Measurements from ENCODE around the gene IPO13.
A peak's percentile ranks its signal among the peaks of the same experiment; 100 is the strongest.

The IPO13 gene

GRCh38 chr1:43921022-43921421 is 25.7 kb upstream of the IPO13 start:
- no peak overlapping the region for H3K4me2 ChIP-seq (ENCODE audit: low read length)
- no peaks in the 10 kb centered on the region for H4K20me1 ChIP-seq (ENCODE audit: insufficient read depth, low read length)
- H3K36me3 ChIP-seq (replicated peaks; ENCODE audit: low read depth, low read length): no peaks in the 10 kb centered on the region
- no peak overlapping the region for H3K27ac ChIP-seq (ENCODE audit: low read length)
- no peak overlapping the region for H3K4me3 ChIP-seq (ENCODE audit: low read length)
- no peaks in the 10 kb centered on the region for H3K4me1 ChIP-seq (ENCODE audit: low read length)
- no peak overlapping the region for H3K9ac ChIP-seq (ENCODE audit: low read length)
- H2AFZ ChIP-seq (ENCODE audit: low read depth, low read length): no peak overlapping the region
- no peaks in the 10 kb centered on the region for H3K27me3 ChIP-seq (ENCODE audit: low read depth, low read length)
- no peak for TF ChIP-seq CTCF (IDR thresholded peaks at IDR 0.05; ENCODE audit: low read depth, low read length)
- no peak for TF ChIP-seq EZH2phosphoT487 (IDR thresholded peaks at IDR 0.05; ENCODE audit: low read depth)
- H3K79me2 ChIP-seq (ENCODE audit: low read length): no peaks in the 10 kb centered on the region
- no peaks in the 10 kb centered on the region for H3K9me3 ChIP-seq (ENCODE audit: insufficient read depth, low read length)

DNA sequence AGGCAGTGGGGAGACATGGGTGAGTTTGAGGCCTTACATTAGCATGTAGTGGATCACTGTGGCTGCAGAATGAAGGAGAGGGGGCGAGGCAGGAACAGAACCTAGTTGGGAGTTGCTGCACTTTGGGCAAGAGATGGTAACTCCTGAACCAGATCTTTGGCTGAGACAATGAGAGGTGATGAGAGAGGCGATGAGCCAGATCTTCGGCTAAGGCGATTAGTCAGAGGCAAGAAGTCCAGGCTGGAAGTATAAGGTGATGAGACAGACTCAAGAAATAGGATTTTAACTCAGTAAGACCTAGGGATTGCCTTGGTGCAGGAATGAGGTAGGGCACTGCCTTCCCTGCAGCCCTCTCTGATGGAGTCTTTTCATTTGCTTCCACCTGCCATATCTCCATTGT is 22.2 kb upstream of the IPO13 start:
- no peak overlapping the region for H3K4me2 ChIP-seq (ENCODE audit: low read length)
- no peaks in the 10 kb centered on the region for H3K79me2 ChIP-seq (ENCODE audit: low read length)
- no peak overlapping the region for H3K4me3 ChIP-seq (ENCODE audit: low read length)
- no peak overlapping the region for H3K27ac ChIP-seq (ENCODE audit: low read length)
- no peaks in the 10 kb centered on the region for H3K27me3 ChIP-seq (ENCODE audit: low read depth, low read length)
- H3K36me3 ChIP-seq (replicated peaks; ENCODE audit: low read depth, low read length): no peaks in the 10 kb centered on the region
- H3K9ac ChIP-seq (ENCODE audit: low read length): no peak overlapping the region
- no peak overlapping the region for H2AFZ ChIP-seq (ENCODE audit: low read depth, low read length)
- H3K9me3 ChIP-seq (ENCODE audit: insufficient read depth, low read length): no peaks in the 10 kb centered on the region
- TF ChIP-seq CTCF (IDR thresholded peaks at IDR 0.05; ENCODE audit: low read depth, low read length): no peak
- no peak for TF ChIP-seq EZH2phosphoT487 (IDR thresholded peaks at IDR 0.05; ENCODE audit: low read depth)
- H4K20me1 ChIP-seq (ENCODE audit: insufficient read depth, low read length): no peaks in the 10 kb centered on the region
- no peaks in the 10 kb centered on the region for H3K4me1 ChIP-seq (ENCODE audit: low read length)

- Histone ChIP-seq H3K36me3 (replicated peaks; ENCODE audit: low read depth, low read length) (no peaks in the 10 kb centered on the region), H3K9ac (ENCODE audit: low read length) (no peak overlapping the region), H3K27ac (ENCODE audit: low read length) (no peak overlapping the region), H2AFZ (ENCODE audit: low read depth, low read length) (no peak overlapping the region), H3K4me3 (ENCODE audit: low read length) (no peak overlapping the region), H3K4me2 (ENCODE audit: low read length) (no peak overlapping the region), H4K20me1 (ENCODE audit: insufficient read depth, low read length) (no peaks in the 10 kb centered on the region), H3K79me2 (ENCODE audit: low read length) (no peaks in the 10 kb centered on the region), H3K9me3 (ENCODE audit: insufficient read depth, low read length) (no peaks in the 10 kb centered on the region), H3K27me3 (ENCODE audit: low read depth, low read length) (no peaks in the 10 kb centered on the region), H3K4me1 (ENCODE audit: low read length) (no peaks in the 10 kb centered on the region)
- TF ChIP-seq CTCF (IDR thresholded peaks at IDR 0.05; ENCODE audit: low read depth, low read length) (no peak), EZH2phosphoT487 (IDR thresholded peaks at IDR 0.05; ENCODE audit: low read depth) (no peak)
These were observed 20.9 kb upstream of the IPO13 start for GRCh38 chr1:43925846-43926245.

- no peaks in the 10 kb centered on the region for H3K36me3 ChIP-seq (replicated peaks; ENCODE audit: low read depth, low read length)
- H3K4me2 ChIP-seq (ENCODE audit: low read length): no peak overlapping the region
- no peak overlapping the region for H2AFZ ChIP-seq (ENCODE audit: low read depth, low read length)
- no peaks in the 10 kb centered on the region for H3K9me3 ChIP-seq (ENCODE audit: insufficient read depth, low read length)
- no peak for TF ChIP-seq EZH2phosphoT487 (IDR thresholded peaks at IDR 0.05; ENCODE audit: low read depth)
- peak; percentile 45 for TF ChIP-seq CTCF (IDR thresholded peaks at IDR 0.05; ENCODE audit: low read depth, low read length)
- H3K9ac ChIP-seq (ENCODE audit: low read length): no peak overlapping the region
- H3K4me3 ChIP-seq (ENCODE audit: low read length): no peak overlapping the region
- H3K79me2 ChIP-seq (ENCODE audit: low read length): no peaks in the 10 kb centered on the region
- H3K27me3 ChIP-seq (ENCODE audit: low read depth, low read length): no peaks in the 10 kb centered on the region
- H3K27ac ChIP-seq (ENCODE audit: low read length): no peak overlapping the region
- H4K20me1 ChIP-seq (ENCODE audit: insufficient read depth, low read length): no peaks in the 10 kb centered on the region
- no peaks in the 10 kb centered on the region for H3K4me1 ChIP-seq (ENCODE audit: low read length)
These were observed 16.4 kb upstream of the IPO13 start for GRCh38 chr1:43930168-43930948.

Data from OCI-LY3 (cell line).